B cell (primary cell): ENCODE measurements around the gene ANTXR2. TPM values are rescaled to one million over a fixed set of nuclear protein-coding genes. Genes with fewer than 3 reads are reported as not detected.

Experiments used
- ATAC-seq: fragments of 200-7000 bp; cut with Tn5 transposase; one replicate; pipeline ENCODE4 v1.10.0; 2021; ENCODE audit warnings: low read depth, mild to moderate bottlenecking, moderate number of reproducible peaks, moderate library complexity
- CTCF ChIA-PET: fragments of 350-600 bp; sonication (Branson Sonifier 250); formaldehyde crosslinking; loops from one replicate; lab custom pipeline; 2021; ENCODE audit warnings: antibody characterized with exemption, inconsistent platforms; lab: Charles Lee
- POLR2A ChIA-PET: fragments of 350-600 bp; sonication (Branson Sonifier 250); formaldehyde crosslinking; loops from one replicate; lab custom pipeline; 2021; ENCODE audit warnings: antibody characterized with exemption; lab: Charles Lee
- DNase-seq: peaks from one replicate; pipeline ENCODE4 v3.0.0; 2013
- H2AFZ ChIP-seq: 2 replicates; pipeline ENCODE4 v1.6.1; 2012; ENCODE audit warnings: mild to moderate bottlenecking, low read depth, low read length; ENCODE audit not compliant: insufficient read depth, poor library complexity, severe bottlenecking
- H3K27ac ChIP-seq, 2 donors: 1 replicate in 1 of 2; 2 replicates in 1 of 2; pipeline ENCODE4 v1.5.1; 2012 to 2013; ENCODE audit warnings: low read length in 2 of 2, mild to moderate bottlenecking in 2 of 2, moderate library complexity in 1 of 2
- H3K27me3 ChIP-seq, 4 experiments: fragments of 200-600 bp in 1 of 4; sonication (generic) in 1 of 4; replicated peaks in 1 of 4; 1 replicate in 2 of 4; 2 replicates in 2 of 4; pipeline versions ENCODE4 v1.6.1 to v1.7.0; 2013 to 2016; ENCODE audit warnings: low read length in 3 of 4, mild to moderate bottlenecking in 2 of 4, mixed read lengths in 1 of 4, moderate library complexity in 1 of 4; ENCODE audit not compliant: insufficient read depth in 4 of 4, control insufficient read depth in 3 of 4; ENCODE audit errors: control extremely low read depth in 1 of 4
- H3K36me3 ChIP-seq, 2 experiments: replicated peaks in 1 of 2; 1 replicate in 1 of 2; 2 replicates in 1 of 2; pipeline versions ENCODE4 v1.6.1 to v1.7.1; 2013; ENCODE audit warnings: low read length in 1 of 2; ENCODE audit not compliant: insufficient read depth in 2 of 2, control insufficient read depth in 1 of 2; ENCODE audit errors: control extremely low read depth in 1 of 2, extremely low read depth in 1 of 2
- H3K4me1 ChIP-seq, 2 donors: fragments of 200-600 bp in 1 of 2; sonication (generic) in 1 of 2; 1 replicate in 1 of 2; 2 replicates in 1 of 2; pipeline versions ENCODE4 v1.5.1 to v1.6.1; 2013 to 2017; ENCODE audit warnings: low read length in 2 of 2; ENCODE audit not compliant: control insufficient read depth in 2 of 2, insufficient read depth in 2 of 2
- H3K4me2 ChIP-seq: replicated peaks from 2 replicates; pipeline ENCODE3; 2012; ENCODE audit warnings: mild to moderate bottlenecking, low read depth, low read length; ENCODE audit not compliant: poor library complexity, severe bottlenecking
- H3K4me3 ChIP-seq, 5 experiments: fragments of 200-600 bp in 1 of 5; sonication (generic) in 1 of 5; 1 replicate in 3 of 5; 2 replicates in 2 of 5; pipeline versions ENCODE4 v1.5.1 to v1.7.0; 2011 to 2016; ENCODE audit warnings: low read length in 4 of 5, mild to moderate bottlenecking in 4 of 5, low read depth in 2 of 5, control low read depth in 1 of 5, moderate library complexity in 1 of 5; ENCODE audit not compliant: insufficient read depth in 1 of 5; ENCODE audit errors: control extremely low read depth in 1 of 5, extremely low read depth in 1 of 5
- H3K79me2 ChIP-seq: fragments of 200-600 bp; sonication (generic); one replicate; pipeline ENCODE4 v1.6.0; 2016; ENCODE audit warnings: low read length; ENCODE audit not compliant: control insufficient read depth, insufficient read depth
- H3K9ac ChIP-seq: fragments of 200-600 bp; sonication (generic); 2 replicates; pipeline ENCODE4 v1.6.1; 2017; ENCODE audit warnings: mild to moderate bottlenecking, low read length, moderate library complexity
- H3K9me3 ChIP-seq, 3 donors: one replicate each; pipeline versions ENCODE4 v1.6.1 to v1.7.1; 2013; ENCODE audit warnings: low read length in 2 of 3; ENCODE audit not compliant: control insufficient read depth in 2 of 3, insufficient read depth in 1 of 3; ENCODE audit errors: control extremely low read depth in 1 of 3
- H4K20me1 ChIP-seq: 2 replicates; pipeline ENCODE4 v1.6.0; 2012; ENCODE audit warnings: mild to moderate bottlenecking, low read length; ENCODE audit not compliant: insufficient read depth, control insufficient read depth, poor library complexity, severe bottlenecking
- H3K27ac Mint-ChIP-seq: one replicate; pipeline ENCODE4 v1.8.0; 2021; ENCODE audit warnings: mixed read lengths
- H3K27me3 Mint-ChIP-seq: one replicate; pipeline ENCODE4 v1.8.0; 2021; ENCODE audit warnings: mixed read lengths
- H3K4me1 Mint-ChIP-seq: one replicate; pipeline ENCODE4 v1.8.0; 2021; ENCODE audit warnings: mixed read lengths
- H3K4me3 Mint-ChIP-seq: one replicate; pipeline ENCODE4 v1.8.0; 2021; ENCODE audit warnings: mixed read lengths
- H3K9me3 Mint-ChIP-seq: one replicate; pipeline ENCODE4 v1.8.0; 2022; ENCODE audit warnings: mixed read lengths; ENCODE audit not compliant: insufficient read depth
- EZH2 ChIP-seq: IDR thresholded peaks from 2 replicates; pipeline ENCODE4 v1.6.1; 2012; ENCODE audit warnings: borderline replicate concordance, low read depth, mild to moderate bottlenecking, moderate library complexity, low read length; ENCODE audit not compliant: insufficient read depth, poor library complexity, severe bottlenecking
- WGBS: methylation state at CpG from one replicate; pipeline ENCODE4 v1.1.5; 2013; ENCODE audit warnings: missing lambda C conversion rate; ENCODE audit not compliant: insufficient coverage; 5-methylcytosine and 5-hydroxymethylcytosine counted together
- intact Hi-C: fragments of 100-400 bp; cut with micrococcal nuclease; formaldehyde crosslinking; loops from one replicate; pipeline ENCODE4 v1.10.0; 2022
- polyA plus RNA-seq: library from polyadenylated mRNA; depleted of rRNA; stranded (reverse); fragments of >200 nt; gene quantifications from 2 replicates; pipeline ENCODE4 v1.2.3, GENCODE V29; 2012
- total RNA-seq, 2 donors: library from RNA; stranded (reverse); fragments of 120-200 nt in 1 of 2; gene quantifications; 1 replicate in 1 of 2; 2 replicates in 1 of 2; pipeline versions ENCODE4 v1.2.3 to v1.2.4, GENCODE V29; 2013 to 2022
- TF ChIP-seq, protein P1 (sequence below): fragments of 200-600 bp; IDR thresholded peaks from one replicate; pipeline ENCODE4 v1.8.0; 2022; ENCODE audit warnings: antibody characterized with exemption, mild to moderate bottlenecking

ANTXR2 gene
- total and polyA plus RNA-seq, 2 donors (not counting 1 experiment from before 2014, with no cell fraction given) = 10.6 to 63.0 TPM

GRCh38 chr4:79862821-79863220 is 210.2 kb downstream of the ANTXR2 start:
- H3K4me2 ChIP-seq = no peak overlapping the region
- no peak overlapping the region for H3K27ac Mint-ChIP-seq
- no peaks in the 10 kb centered on the region for H3K79me2 ChIP-seq
- ATAC-seq (no peak), DNase-seq (no peak)
- no peaks in the 10 kb centered on the region for H3K9me3 ChIP-seq
- intact Hi-C loops = no loop called here
- no peak for TF ChIP-seq EZH2
- TF ChIP-seq, protein P1, sequence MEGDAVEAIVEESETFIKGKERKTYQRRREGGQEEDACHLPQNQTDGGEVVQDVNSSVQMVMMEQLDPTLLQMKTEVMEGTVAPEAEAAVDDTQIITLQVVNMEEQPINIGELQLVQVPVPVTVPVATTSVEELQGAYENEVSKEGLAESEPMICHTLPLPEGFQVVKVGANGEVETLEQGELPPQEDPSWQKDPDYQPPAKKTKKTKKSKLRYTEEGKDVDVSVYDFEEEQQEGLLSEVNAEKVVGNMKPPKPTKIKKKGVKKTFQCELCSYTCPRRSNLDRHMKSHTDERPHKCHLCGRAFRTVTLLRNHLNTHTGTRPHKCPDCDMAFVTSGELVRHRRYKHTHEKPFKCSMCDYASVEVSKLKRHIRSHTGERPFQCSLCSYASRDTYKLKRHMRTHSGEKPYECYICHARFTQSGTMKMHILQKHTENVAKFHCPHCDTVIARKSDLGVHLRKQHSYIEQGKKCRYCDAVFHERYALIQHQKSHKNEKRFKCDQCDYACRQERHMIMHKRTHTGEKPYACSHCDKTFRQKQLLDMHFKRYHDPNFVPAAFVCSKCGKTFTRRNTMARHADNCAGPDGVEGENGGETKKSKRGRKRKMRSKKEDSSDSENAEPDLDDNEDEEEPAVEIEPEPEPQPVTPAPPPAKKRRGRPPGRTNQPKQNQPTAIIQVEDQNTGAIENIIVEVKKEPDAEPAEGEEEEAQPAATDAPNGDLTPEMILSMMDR = no peak
- no peak overlapping the region for H3K4me3 Mint-ChIP-seq
- ChIA-PET CTCF (no interaction called here), POLR2A (no interaction called here)
- no peaks in the 10 kb centered on the region for H3K27me3 Mint-ChIP-seq
- no peak overlapping the region for H3K27ac ChIP-seq
- H3K4me1 Mint-ChIP-seq = no peaks in the 10 kb centered on the region
- H3K36me3 ChIP-seq = no peaks in the 10 kb centered on the region
- peaks cover 0 to 4% (median 0%) of the 10 kb centered on the region in 4 experiments for H3K27me3 ChIP-seq
- H3K9ac ChIP-seq = no peak overlapping the region
- no peak overlapping the region for H2AFZ ChIP-seq
- no peaks in the 10 kb centered on the region for H3K9me3 Mint-ChIP-seq
- WGBS = no CpG with 5 or more reads among the region's 3 CpGs
- no peaks in the 10 kb centered on the region for H3K4me1 ChIP-seq
- no peaks in the 10 kb centered on the region for H4K20me1 ChIP-seq
- no peak overlapping the region for H3K4me3 ChIP-seq

GRCh38 chr4:79857811-79858210 is 215.2 kb downstream of the ANTXR2 start:
- H3K9me3 ChIP-seq = no peaks in the 10 kb centered on the region
- H3K4me2 ChIP-seq = no peak overlapping the region
- no peak overlapping the region for H3K4me3 Mint-ChIP-seq

More at GRCh38 chr4:79857811-79858210, 215.2 kb downstream of the ANTXR2 start:
- Histone ChIP-seq H3K27ac (no peak overlapping the region), H3K4me3 (no peak overlapping the region), H2AFZ (no peak overlapping the region), H3K4me1 (no peaks in the 10 kb centered on the region), H3K27me3 (no peaks in the 10 kb centered on the region), H3K79me2 (no peaks in the 10 kb centered on the region), H3K9ac (no peak overlapping the region), H4K20me1 (no peaks in the 10 kb centered on the region), H3K36me3 (no peaks in the 10 kb centered on the region)
- DNase-seq (no peak), ATAC-seq (no peak)
- ChIA-PET CTCF (no interaction called here), POLR2A (no interaction called here)
- Mint-ChIP-seq H3K27me3 (peaks cover under 1% of the 10 kb centered on the region), H3K9me3 (no peaks in the 10 kb centered on the region), H3K4me1 (no peaks in the 10 kb centered on the region), H3K27ac (no peak overlapping the region)
- WGBS = 89% methylated on average over 1 of the region's 1 CpG
- TF ChIP-seq EZH2 = no peak
- TF ChIP-seq, protein P1 = no peak
- intact Hi-C loops = no loop called here
